ENCODE data around the gene STK11. TPM values are rescaled to one million over a fixed set of nuclear protein-coding genes. Genes with fewer than 3 reads are reported as not detected.
A peak's percentile ranks its signal among the peaks of the same experiment; 100 is the strongest.

The STK11 gene
- total RNA-seq, 2 donors from 2014 or later = 62.0 to 64.7 TPM

GRCh38 chr19:1261538-1261797 is 55.9 kb downstream of the STK11 start:
- Histone ChIP-seq H3K4me1 (peaks cover 0 to 78% of the 10 kb centered on the region in 2 donors), H3K27me3 (no peaks in the 10 kb centered on the region), H3K36me3 (peaks cover 18% of the 10 kb centered on the region), H3K9me3 (no peaks in the 10 kb centered on the region), H3K27ac (peak overlapping the region; percentile 93 to 97), H3K4me3 (peak overlapping the region; percentile 52 to 67)
- TF ChIP-seq CTCF (IDR thresholded peaks at IDR 0.05) = no peak
- no peak for DNase-seq (ENCODE audit: low spot score)

GRCh38 chr19:1261798-1262622 is 56.4 kb downstream of the STK11 start:
- H3K4me1 ChIP-seq = peaks cover 0 to 78% of the 10 kb centered on the region in 2 donors
- peak overlapping the region; percentile 52 to 67 for H3K4me3 ChIP-seq

GRCh38 chr19:1262623-1263123 is 57.1 kb downstream of the STK11 start:
- Histone ChIP-seq H3K4me3 (no peak overlapping the region), H3K27me3 (no peaks in the 10 kb centered on the region), H3K9me3 (no peaks in the 10 kb centered on the region), H3K36me3 (peaks cover 6% of the 10 kb centered on the region), H3K27ac (peak overlapping the region; percentile 93 to 97), H3K4me1 (peaks cover 0 to 78% of the 10 kb centered on the region in 2 donors)
- no peak for DNase-seq (ENCODE audit: low spot score)
- TF ChIP-seq CTCF (IDR thresholded peaks at IDR 0.05) = no peak

More at GRCh38 chr19:1261798-1262622, 56.4 kb downstream of the STK11 start:
- Histone ChIP-seq H3K9me3 (no peaks in the 10 kb centered on the region), H3K27ac (peak overlapping the region; percentile 93 to 97), H3K27me3 (no peaks in the 10 kb centered on the region), H3K36me3 (peaks cover 13% of the 10 kb centered on the region)
- TF ChIP-seq CTCF (IDR thresholded peaks at IDR 0.05) = no peak
- no peak for DNase-seq (ENCODE audit: low spot score)

GRCh38 chr19:1263188-1263587 is 57.6 kb downstream of the STK11 start:
- Histone ChIP-seq H3K27ac (peak overlapping the region; percentile 93 to 97), H3K9me3 (no peaks in the 10 kb centered on the region), H3K27me3 (no peaks in the 10 kb centered on the region), H3K36me3 (peaks cover under 1% of the 10 kb centered on the region), H3K4me1 (peaks cover 0 to 78% of the 10 kb centered on the region in 2 donors), H3K4me3 (no peak overlapping the region)
- no peak for DNase-seq (ENCODE audit: low spot score)
- no peak for TF ChIP-seq CTCF (IDR thresholded peaks at IDR 0.05)

GRCh38 chr19:1264801-1265614 is 59.4 kb downstream of the STK11 start:
- H3K27me3 ChIP-seq = no peaks in the 10 kb centered on the region
- H3K27ac ChIP-seq = peak overlapping the region; percentile 88 to 93
- no peaks in the 10 kb centered on the region for H3K36me3 ChIP-seq
- peak; percentile 91 for DNase-seq (ENCODE audit: low spot score)
- H3K4me3 ChIP-seq = peak overlapping the region in 1 of 2 donors; percentile 59
- no peak for TF ChIP-seq CTCF (IDR thresholded peaks at IDR 0.05)
- peaks cover 0 to 70% of the 10 kb centered on the region in 2 donors for H3K4me1 ChIP-seq
- H3K9me3 ChIP-seq = no peaks in the 10 kb centered on the region

Data from right atrium auricular region (tissue), 2 donors.